GM12891 (cell line): ENCODE results near the gene HEXD.

Source experiments
- POLR2A ChIP-seq: IDR thresholded peaks from 2 replicates; pipeline ENCODE4 v1.6.1; 2011; ENCODE audit warnings: low read depth, low read length, control low read depth
- POLR2AphosphoS5 ChIP-seq: IDR thresholded peaks from 2 replicates; pipeline ENCODE4 v1.6.1; 2011; ENCODE audit warnings: low read depth, low read length, control low read depth
- POU2F2 ChIP-seq: IDR thresholded peaks from 2 replicates; pipeline ENCODE4 v1.6.1; 2011; ENCODE audit warnings: low read depth, mild to moderate bottlenecking, control low read depth, low read length, moderate library complexity
- SPI1 ChIP-seq: IDR thresholded peaks from 2 replicates; pipeline ENCODE4 v1.6.1; 2011; ENCODE audit warnings: low read depth, low read length, control low read depth
- TAF1 ChIP-seq: IDR thresholded peaks from 2 replicates; pipeline ENCODE4 v1.6.1; 2011; ENCODE audit warnings: low read depth, low read length, control low read depth

GRCh38 chr17:82414548-82415281 lies 3.4 kb upstream of the HEXD start:
- no peak for TF ChIP-seq TAF1
- no peak for TF ChIP-seq POLR2A
- no peak for TF ChIP-seq POLR2AphosphoS5
- no peak for TF ChIP-seq POU2F2
- no peak for TF ChIP-seq SPI1
